Measurements from ENCODE around the gene GPR146. TPM values are rescaled to one million over a fixed set of nuclear protein-coding genes. Genes with fewer than 3 reads are reported as not detected.
A peak's percentile ranks its signal among the peaks of the same experiment; 100 is the strongest.

GPR146 gene
- polyA plus RNA-seq, 3 donors = 0.48 to 0.92 (median 0.48) TPM

GRCh38 chr7:1053816-1054370, 9.5 kb downstream of the GPR146 start:
- H2AFZ ChIP-seq (ENCODE audit: insufficient read depth, low read depth, low read length, poor library complexity, severe bottlenecking) = no peak overlapping the region
- H3K27me3 ChIP-seq (ENCODE audit: control insufficient read depth in 2 of 2, insufficient read depth in 2 of 2, low read length in 2 of 2) = peaks cover 11 to 32% of the 10 kb centered on the region in 2 donors
- DNase-seq = no peak
- H3K4me1 ChIP-seq (ENCODE audit: control insufficient read depth in 1 of 2, insufficient read depth in 2 of 2, low read length in 2 of 2) = peaks cover 19 to 26% of the 10 kb centered on the region in 2 donors
- H4K20me1 ChIP-seq (ENCODE audit: insufficient read depth, low read length) = no peaks in the 10 kb centered on the region
- H3K9me3 ChIP-seq (replicated peaks in 1 of 2; ENCODE audit: control insufficient read depth in 1 of 2, insufficient read depth in 1 of 2, low read length in 2 of 2) = peaks cover 0 to 13% of the 10 kb centered on the region in 2 donors
- H3K27me3 Mint-ChIP-seq (ENCODE audit: low read depth in 3 of 3) = peaks cover 47 to 72% (median 48%) of the 10 kb centered on the region in 3 donors
- no peak overlapping the region for H3K4me3 ChIP-seq (replicated peaks in 1 of 3; ENCODE audit: low read depth in 2 of 3, low read length in 3 of 3)
- peaks cover 2 to 4% of the 10 kb centered on the region in 2 donors for H3K36me3 Mint-ChIP-seq
- peak overlapping the region in 1 of 2 donors; percentile 83 for H3K4me3 Mint-ChIP-seq
- H3K36me3 ChIP-seq (replicated peaks in 1 of 2; ENCODE audit: control insufficient read depth in 1 of 2, insufficient read depth in 2 of 2, low read length in 2 of 2) = no peaks in the 10 kb centered on the region
- intact Hi-C loops (cut with micrococcal nuclease) = no loop called here
- peaks cover 0 to 8% (median 2%) of the 10 kb centered on the region in 7 donors for H3K9me3 Mint-ChIP-seq
- H3K9ac ChIP-seq (ENCODE audit: insufficient read depth, low read length, poor library complexity, severe bottlenecking) = no peak overlapping the region
- H3K79me2 ChIP-seq (ENCODE audit: insufficient read depth, low read length) = no peaks in the 10 kb centered on the region
- H3K4me1 Mint-ChIP-seq = peaks cover 26% of the 10 kb centered on the region
- TF ChIP-seq, protein P1, sequence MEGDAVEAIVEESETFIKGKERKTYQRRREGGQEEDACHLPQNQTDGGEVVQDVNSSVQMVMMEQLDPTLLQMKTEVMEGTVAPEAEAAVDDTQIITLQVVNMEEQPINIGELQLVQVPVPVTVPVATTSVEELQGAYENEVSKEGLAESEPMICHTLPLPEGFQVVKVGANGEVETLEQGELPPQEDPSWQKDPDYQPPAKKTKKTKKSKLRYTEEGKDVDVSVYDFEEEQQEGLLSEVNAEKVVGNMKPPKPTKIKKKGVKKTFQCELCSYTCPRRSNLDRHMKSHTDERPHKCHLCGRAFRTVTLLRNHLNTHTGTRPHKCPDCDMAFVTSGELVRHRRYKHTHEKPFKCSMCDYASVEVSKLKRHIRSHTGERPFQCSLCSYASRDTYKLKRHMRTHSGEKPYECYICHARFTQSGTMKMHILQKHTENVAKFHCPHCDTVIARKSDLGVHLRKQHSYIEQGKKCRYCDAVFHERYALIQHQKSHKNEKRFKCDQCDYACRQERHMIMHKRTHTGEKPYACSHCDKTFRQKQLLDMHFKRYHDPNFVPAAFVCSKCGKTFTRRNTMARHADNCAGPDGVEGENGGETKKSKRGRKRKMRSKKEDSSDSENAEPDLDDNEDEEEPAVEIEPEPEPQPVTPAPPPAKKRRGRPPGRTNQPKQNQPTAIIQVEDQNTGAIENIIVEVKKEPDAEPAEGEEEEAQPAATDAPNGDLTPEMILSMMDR (IDR thresholded peaks at IDR 0.05) = no peak
- H3K4me2 ChIP-seq (replicated peaks; ENCODE audit: extremely low read depth, low read length, poor library complexity, severe bottlenecking) = no peak overlapping the region
- 98% methylated on average over 6 of the region's 17 CpGs for WGBS (ENCODE audit: insufficient coverage)
- H3K27ac ChIP-seq (ENCODE audit: low read depth in 1 of 2, low read length in 2 of 2) = no peak overlapping the region
- no peak overlapping the region for H3K27ac Mint-ChIP-seq

DNA sequence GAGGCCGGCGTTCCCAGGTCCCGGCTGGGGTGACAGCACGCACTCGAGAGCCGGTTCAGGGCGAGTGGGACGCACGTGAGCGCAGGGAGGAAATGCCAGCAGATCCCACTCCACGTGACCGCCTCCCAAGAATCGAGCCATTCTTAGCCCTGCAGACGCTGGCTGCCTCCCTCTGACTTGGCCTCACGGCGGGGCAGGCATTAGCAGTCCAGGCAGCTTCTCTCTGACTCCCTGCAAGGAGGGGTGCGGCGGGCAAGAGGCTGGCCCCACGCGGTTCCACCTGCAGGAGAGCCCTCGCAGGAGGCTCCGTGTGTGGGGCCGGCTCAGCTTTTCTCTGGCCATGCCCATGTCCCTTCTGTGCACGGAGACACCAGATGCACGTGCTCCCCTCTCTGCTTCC, 10.1 kb downstream of the GPR146 start:
- H3K27me3 ChIP-seq (ENCODE audit: control insufficient read depth in 2 of 2, insufficient read depth in 2 of 2, low read length in 2 of 2) = peaks cover 11 to 32% of the 10 kb centered on the region in 2 donors
- H3K79me2 ChIP-seq (ENCODE audit: insufficient read depth, low read length) = no peaks in the 10 kb centered on the region
- WGBS (ENCODE audit: insufficient coverage) = 73% methylated on average over 25 of the region's 25 CpGs
- Mint-ChIP-seq H3K36me3 (peaks cover 2 to 4% of the 10 kb centered on the region in 2 donors), H3K27me3 (ENCODE audit: low read depth in 3 of 3) (peaks cover 45 to 70% (median 49%) of the 10 kb centered on the region in 3 donors), H3K4me1 (peaks cover 20% of the 10 kb centered on the region), H3K27ac (no peak overlapping the region), H3K9me3 (peaks cover 0 to 11% (median 4%) of the 10 kb centered on the region in 7 donors), H3K4me3 (peak overlapping the region in 1 of 2 donors; percentile 83)
- peaks cover 14 to 20% of the 10 kb centered on the region in 2 donors for H3K4me1 ChIP-seq (ENCODE audit: control insufficient read depth in 1 of 2, insufficient read depth in 2 of 2, low read length in 2 of 2)
- no peak overlapping the region for H3K9ac ChIP-seq (ENCODE audit: insufficient read depth, low read length, poor library complexity, severe bottlenecking)
- no peaks in the 10 kb centered on the region for H4K20me1 ChIP-seq (ENCODE audit: insufficient read depth, low read length)
- H3K27ac ChIP-seq (ENCODE audit: low read depth in 1 of 2, low read length in 2 of 2) = no peak overlapping the region
- peaks cover 0 to 13% of the 10 kb centered on the region in 2 donors for H3K9me3 ChIP-seq (replicated peaks in 1 of 2; ENCODE audit: control insufficient read depth in 1 of 2, insufficient read depth in 1 of 2, low read length in 2 of 2)
- intact Hi-C loops (cut with micrococcal nuclease) = no loop called here
- no peak for DNase-seq
- H3K36me3 ChIP-seq (replicated peaks in 1 of 2; ENCODE audit: control insufficient read depth in 1 of 2, insufficient read depth in 2 of 2, low read length in 2 of 2) = no peaks in the 10 kb centered on the region
- TF ChIP-seq, protein P1 (IDR thresholded peaks at IDR 0.05) = no peak
- no peak overlapping the region for H2AFZ ChIP-seq (ENCODE audit: insufficient read depth, low read depth, low read length, poor library complexity, severe bottlenecking)
- H3K4me3 ChIP-seq (replicated peaks in 1 of 3; ENCODE audit: low read depth in 2 of 3, low read length in 3 of 3) = no peak overlapping the region
- no peak overlapping the region for H3K4me2 ChIP-seq (replicated peaks; ENCODE audit: extremely low read depth, low read length, poor library complexity, severe bottlenecking)

Measured in CD14-positive monocyte (primary cell).